NAMALWA (cell line): ENCODE measurements around the gene DAO.
A peak's percentile ranks its signal among the peaks of the same experiment; 100 is the strongest.

ENCODE experiments used
- DNase-seq: peaks from one replicate; pipeline ENCODE4 v3.0.0-alpha.2; 2015; ENCODE audit warnings: low spot score

The DAO gene

DNA sequence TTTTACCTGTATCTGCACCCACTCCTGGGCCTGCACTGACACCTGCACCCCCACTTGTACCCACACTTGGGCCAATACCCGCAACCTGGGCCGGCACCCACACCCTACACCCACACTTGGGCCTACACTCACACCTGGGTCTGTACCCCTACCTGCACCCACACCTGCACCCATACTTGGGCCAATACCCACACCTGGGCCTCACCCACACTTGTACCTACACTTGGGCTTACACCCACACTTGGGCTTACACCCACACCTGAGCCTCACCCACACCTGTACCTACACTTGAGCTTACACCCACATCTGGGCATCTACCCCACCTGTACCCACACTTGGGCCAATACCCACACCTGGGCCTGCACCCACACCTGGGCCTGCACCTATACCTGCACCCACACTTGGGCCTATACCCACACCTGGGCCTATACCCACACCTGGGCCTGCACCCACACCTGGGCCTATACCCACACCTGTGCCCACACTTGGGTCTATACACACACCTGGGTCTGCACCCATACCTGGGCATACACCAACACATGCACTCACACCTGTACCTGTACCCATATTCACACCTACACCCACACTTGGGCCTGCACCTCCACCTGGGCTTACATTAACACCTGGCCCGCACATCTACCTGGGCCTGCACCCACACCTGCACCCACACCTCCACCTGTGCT, 39.2 kb downstream of the DAO start:
- DNase-seq, result no peak

DNA sequence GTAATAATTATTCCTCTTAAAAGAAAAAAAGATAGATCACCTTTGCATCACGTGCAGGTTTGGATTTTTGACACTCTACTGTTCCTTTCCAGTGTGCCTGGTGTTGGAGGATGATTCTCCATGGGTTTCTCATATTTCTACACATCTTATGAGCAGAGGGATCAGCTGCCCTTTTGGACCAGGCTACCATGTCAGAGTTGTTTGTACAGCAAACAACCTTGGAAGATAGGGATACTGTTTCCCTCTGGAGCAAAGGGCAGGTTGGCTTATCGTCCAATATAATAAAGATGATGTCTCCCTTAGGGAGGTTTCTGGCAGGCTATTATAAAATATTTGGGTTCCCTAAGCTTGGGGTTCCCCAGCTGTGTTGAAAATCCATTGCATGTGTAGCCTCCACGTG, 42.1 kb downstream of the DAO start:
- no peak for DNase-seq

DNA sequence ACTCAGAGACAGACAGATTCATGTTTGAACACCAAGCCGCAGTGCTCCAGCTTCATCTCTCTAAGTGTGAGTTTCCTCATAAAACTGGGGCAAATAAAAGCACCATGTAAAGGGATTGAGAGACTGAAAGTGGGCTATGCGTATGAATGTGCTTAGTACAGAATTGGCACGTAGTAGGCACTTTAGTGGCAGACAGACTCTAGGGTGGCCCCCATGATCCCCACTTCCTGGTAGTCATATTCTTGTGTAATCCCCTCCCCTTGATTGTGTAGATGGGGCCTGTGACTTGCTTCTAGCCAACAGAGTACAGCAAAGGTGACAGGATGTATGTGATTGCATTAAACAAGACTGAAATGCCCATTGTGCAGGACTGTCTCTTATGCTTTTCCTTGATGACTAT, 43.0 kb downstream of the DAO start:
- DNase-seq, result no peak

DNA sequence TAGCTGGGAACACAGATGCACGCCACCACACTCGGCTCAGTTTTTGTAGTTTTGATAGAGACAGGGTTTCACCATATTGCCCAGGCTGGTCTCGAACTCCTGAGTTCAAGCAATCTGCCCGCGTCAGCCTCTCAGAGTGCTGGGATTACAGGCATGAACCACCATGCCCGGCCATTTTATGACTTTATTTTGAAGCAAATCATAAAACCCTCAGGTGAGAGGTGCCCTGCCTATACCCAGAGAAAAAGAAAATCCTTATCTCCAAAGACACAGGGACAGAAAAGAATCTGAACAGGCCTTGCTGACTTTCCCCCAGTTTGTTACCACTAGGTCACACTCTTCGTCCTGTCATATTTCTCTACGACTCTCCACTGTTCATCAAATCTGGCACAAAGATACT, 48.8 kb downstream of the DAO start:
- DNase-seq, result no peak

DNA sequence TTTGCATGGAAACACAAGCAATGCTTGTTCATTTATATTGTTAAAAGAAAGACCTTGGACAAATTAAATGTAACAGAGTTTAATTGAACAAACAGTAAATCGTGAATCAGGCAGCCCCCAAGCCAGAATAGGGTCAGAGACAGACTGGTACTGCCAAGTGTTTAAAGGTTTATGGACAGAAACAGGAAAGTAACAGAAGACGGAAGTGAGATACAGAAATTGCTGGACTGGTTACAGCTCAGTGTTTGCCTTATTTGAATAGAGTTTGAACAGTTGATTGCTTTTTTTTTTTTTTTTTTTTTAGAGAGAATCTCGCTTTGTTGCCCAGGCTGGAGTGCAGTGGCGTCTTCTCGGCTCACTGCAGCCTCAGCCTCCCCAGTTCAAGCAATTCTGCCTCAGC, 50.3 kb downstream of the DAO start:
- no peak for DNase-seq

DNA sequence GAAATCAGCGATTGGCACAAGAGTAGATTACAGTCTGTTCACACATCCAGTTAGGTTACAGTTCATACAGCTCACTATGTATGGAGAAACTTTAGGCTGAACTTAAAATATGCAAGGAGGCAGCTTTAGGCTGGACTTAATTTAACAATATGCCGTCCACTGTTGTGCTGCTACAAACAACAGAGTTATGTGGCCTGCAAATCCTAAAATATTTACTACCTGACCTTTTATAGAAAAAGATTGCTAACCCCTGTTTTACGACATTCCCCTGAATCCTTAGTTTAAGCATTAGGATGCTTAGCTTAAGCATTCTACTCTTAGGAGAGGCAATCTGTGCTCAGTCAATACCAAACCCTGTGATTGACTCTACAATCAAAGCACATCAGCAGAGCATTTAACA, 50.9 kb downstream of the DAO start:
- DNase-seq, result no peak

DNA sequence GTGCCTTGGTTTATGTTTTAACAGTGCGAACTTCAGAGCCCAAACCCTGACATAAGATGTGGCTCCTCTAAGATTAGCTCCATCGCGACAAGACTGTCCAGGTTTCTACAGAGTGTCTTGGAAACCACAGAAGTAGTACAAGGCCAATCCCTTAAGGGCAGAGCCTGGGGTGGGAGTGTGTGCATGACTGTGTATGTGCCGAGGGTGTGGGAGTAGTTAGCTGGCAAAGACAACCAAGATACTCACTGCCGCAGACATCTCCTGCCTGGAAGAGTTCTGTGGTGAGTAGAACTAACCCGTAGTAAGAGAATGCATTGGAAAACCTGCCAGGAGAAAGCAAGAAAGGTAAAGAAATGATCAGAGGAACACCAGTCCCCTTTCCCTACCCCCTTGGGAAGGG, 54.1 kb downstream of the DAO start:
- DNase-seq, result no peak

DNA sequence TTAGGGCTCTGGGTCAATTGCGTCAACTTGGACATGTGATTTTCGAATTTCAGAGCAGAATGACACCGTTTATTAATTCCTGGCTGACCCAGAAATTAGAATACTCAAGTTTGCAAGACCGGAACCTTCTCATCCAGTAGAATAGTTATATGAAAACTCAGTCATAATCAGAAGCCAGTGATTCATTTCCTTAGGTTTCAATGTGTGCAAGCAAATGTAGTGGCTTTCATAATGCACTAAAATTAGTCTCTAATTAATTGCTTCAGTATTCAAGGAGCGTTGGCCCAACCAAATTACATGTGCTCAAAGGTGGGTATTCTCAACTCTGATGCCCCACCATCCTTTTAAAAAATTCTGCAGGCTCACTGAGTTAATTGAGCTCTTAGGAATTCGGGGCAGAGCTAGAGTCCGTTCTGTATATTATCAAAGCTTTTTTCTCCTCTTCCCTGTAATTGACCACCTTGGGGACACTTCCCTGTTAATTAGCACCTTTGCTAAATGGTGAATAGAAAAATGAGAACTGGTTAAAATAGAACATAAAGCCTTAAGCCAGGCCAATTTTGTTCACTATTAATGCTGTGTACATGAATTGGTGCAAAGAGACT, 55.4 kb downstream of the DAO start:
- DNase-seq, result no peak

DNA sequence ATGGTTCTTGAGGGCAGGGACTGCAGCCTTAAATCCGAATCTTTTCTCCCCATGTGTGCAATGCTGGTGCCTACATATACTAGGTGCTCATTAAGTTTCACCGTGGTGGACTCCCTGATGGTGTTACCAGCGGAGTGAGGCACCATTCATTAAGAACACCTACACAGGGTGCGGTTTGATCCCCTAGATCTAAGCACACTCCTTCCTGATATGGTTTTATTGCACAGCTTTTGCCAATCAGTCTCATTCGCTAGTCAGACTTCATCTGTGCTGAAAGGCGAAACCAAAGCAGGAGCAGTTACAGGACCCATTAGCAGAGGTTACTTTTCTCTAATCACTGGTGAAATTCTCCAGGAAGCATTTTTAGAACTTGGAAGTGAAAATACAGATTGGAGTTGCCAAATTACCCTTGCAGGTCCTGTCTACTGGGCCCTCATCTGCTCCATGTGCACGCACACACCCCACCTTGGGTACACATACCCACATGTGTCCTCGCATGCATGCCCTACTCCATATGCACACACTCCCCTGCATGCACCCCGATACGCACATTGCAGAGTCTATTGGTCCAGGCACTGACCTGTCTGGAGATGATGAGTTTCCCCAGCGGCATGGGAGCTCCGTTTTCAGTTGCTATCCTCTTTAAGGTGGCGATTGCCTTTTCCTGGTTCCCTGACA, 58.5 kb downstream of the DAO start:
- no peak for DNase-seq

DNA sequence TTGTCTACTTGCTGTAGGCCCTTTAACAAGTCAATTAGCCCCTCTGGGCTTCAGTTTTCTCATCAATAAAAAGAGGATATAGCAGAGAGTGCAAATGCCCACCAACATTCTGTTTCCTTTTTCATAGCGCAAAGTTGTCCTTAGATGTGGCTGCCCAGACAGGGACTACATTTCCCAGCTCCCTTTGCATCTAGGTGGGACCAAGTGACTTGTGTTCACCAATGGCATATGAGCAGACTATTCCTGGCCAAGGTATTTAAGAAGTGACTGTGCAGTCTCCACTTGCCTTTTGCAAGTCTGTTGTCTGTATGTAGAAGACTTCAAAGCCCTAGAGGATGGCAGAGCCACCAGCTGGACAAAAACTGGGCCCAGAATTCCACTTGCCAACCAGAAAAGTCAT, 59.7 kb downstream of the DAO start:
- peak; percentile 71 for DNase-seq

DNA sequence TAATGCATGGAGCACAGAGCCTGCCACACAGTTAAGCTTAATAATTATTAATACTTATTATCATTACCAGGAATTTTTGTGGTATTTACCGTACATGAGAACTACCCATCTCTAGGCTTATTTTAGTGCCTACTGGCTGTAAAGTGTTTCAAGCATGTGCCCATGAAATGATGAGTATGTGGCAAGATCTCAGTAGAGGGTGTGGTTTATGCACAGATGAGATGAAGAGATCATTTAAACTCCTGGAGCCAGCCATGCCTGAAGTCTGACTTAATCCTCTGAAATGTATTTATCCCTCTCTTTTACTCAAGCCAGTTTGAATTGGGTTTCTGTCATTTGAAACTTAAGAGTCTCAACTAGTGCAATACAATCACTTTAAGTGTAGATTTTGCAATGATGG, 60.2 kb downstream of the DAO start:
- DNase-seq, result no peak

DNA sequence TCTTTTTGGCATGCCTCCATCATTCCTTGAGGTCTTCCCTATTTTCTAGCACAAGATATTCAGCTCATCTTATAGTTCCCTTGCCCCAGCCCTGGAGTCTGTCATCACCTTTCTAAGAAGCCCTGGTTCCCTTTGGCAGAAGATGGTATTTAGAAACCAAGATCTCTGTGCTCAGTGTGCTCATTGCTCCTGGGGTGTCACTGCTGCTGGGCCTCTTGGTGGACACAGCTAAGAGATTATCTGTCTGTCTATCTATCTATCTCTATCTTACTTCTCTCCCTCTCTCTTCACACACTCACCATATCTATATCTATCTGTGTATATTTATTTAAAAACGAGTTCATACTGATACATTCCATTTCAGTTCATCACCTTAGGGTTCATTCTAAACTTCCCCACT, 67.2 kb downstream of the DAO start:
- no peak for DNase-seq

DNA sequence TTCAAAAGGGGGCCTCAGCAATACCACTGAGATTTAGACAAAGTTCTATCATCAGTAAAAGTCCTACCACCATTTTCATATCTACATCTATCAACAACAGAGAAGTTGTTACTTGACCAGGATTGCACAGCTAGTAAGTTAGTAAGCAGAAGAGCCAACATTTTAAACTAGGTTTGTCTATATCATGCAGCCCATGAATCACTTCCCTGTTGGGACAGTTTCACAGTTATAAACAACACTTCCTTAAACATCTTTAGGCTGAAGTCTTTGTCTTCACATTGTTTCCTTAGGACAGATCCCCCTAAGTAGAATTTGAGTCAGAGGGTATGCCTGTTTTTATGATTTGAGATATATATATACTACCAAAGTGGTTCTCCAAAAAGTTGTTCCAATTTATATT, 68.5 kb downstream of the DAO start:
- DNase-seq, result no peak

DNA sequence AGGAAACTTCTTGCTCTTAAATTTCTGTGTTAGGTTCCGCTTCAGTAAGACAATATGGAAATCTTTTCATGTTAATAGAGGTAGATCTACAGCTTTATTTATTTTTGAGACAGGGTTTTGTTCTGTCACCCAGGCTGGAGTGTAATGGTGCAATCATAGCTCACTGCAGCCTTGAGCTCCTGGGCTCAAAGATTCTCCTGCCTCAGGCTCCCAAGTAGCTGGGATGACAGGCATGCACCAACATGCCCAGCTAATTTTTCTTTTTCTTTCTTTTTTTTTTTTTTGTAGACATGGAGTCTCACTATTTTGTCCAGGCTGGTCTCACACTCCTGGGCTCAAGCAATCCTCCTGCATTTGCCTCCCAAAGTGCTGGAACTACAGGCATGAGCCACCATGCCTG, 70.1 kb downstream of the DAO start:
- no peak for DNase-seq
